SK-N-SH (cell line): ENCODE results near the gene CD5L. TPM values are rescaled to one million over a fixed set of nuclear protein-coding genes. Genes with fewer than 3 reads are reported as not detected.

Experiments
- CTCF ChIA-PET: fragments of 300-600, 350-600 bp; formaldehyde crosslinking; extraction: SDS; loops from one replicate; lab custom pipeline; 2021; lab: Yijun Ruan, JAX
- POLR2A ChIA-PET: fragments of 350-600 bp; sonication (Branson Sonifier 250); formaldehyde crosslinking; extraction: SDS; loops from one replicate; lab custom pipeline; 2020; ENCODE audit warnings: antibody characterized with exemption, inconsistent platforms; lab: Yijun Ruan, JAX
- DNase-seq: peaks from one replicate; pipeline ENCODE4 v3.0.0; 2012
- H2AFZ ChIP-seq: fragments of 200-600 bp; sonication (generic); 2 replicates; pipeline ENCODE4 v1.8.1; 2016; ENCODE audit warnings: antibody characterized with exemption, mild to moderate bottlenecking, low read depth
- H3F3A ChIP-seq: fragments of 200-600 bp; sonication (generic); replicated peaks from 2 replicates; pipeline ENCODE3; 2016; ENCODE audit warnings: antibody characterized with exemption, mild to moderate bottlenecking; ENCODE audit not compliant: insufficient read depth
- H3K27ac ChIP-seq, 2 experiments: fragments of 200-500 bp in 1 of 2; fragments of 200-600 bp in 1 of 2; sonication (Bioruptor generic) in 1 of 2; sonication (generic), shearing (Covaris generic) in 1 of 2; 2 replicates each; pipeline versions ENCODE4 v1.5.1 to v1.6.1; 2014 to 2016; ENCODE audit warnings: low read depth in 2 of 2, inconsistent platforms in 1 of 2, low read length in 1 of 2, mild to moderate bottlenecking in 1 of 2, mixed read lengths in 1 of 2
- H3K27me3 ChIP-seq: fragments of 200-600 bp; sonication (generic), shearing (Covaris generic); 2 replicates; pipeline ENCODE4 v1.6.1; 2016; ENCODE audit warnings: mixed run types; ENCODE audit not compliant: insufficient read depth
- H3K36me3 ChIP-seq, 2 experiments: fragments of 200-500 bp in 1 of 2; fragments of 200-600 bp in 1 of 2; sonication (Bioruptor generic) in 1 of 2; sonication (generic) in 1 of 2; replicated peaks in 1 of 2; 2 replicates each; pipeline versions ENCODE3 to v1.5.1; 2014 to 2016; ENCODE audit warnings: low read length in 1 of 2, mild to moderate bottlenecking in 1 of 2; ENCODE audit not compliant: insufficient read depth in 2 of 2, control insufficient read depth in 1 of 2
- H3K4me1 ChIP-seq, 2 experiments: fragments of 200-500 bp in 1 of 2; fragments of 200-600 bp in 1 of 2; sonication (Bioruptor generic) in 1 of 2; sonication (generic), shearing (Covaris generic) in 1 of 2; 2 replicates each; pipeline versions ENCODE4 v1.5.1 to v1.6.1; 2014 to 2016; ENCODE audit warnings: low read depth in 1 of 2, low read length in 1 of 2, mixed run types in 1 of 2; ENCODE audit not compliant: insufficient read depth in 2 of 2, control insufficient read depth in 1 of 2
- H3K4me2 ChIP-seq: fragments of 200-600 bp; sonication (generic), shearing (Covaris generic); 2 replicates; pipeline ENCODE4 v1.6.1; 2017; ENCODE audit warnings: mixed run types
- H3K4me3 ChIP-seq, 2 experiments: fragments of 200-500 bp in 1 of 2; fragments of 200-600 bp in 1 of 2; sonication (Bioruptor generic) in 1 of 2; sonication (generic), shearing (Covaris generic) in 1 of 2; 2 replicates each; pipeline versions ENCODE4 v1.5.1 to v1.8.1; 2014 to 2016; ENCODE audit warnings: low read depth in 2 of 2, inconsistent platforms in 1 of 2, low read length in 1 of 2, mild to moderate bottlenecking in 1 of 2, mixed read lengths in 1 of 2, moderate library complexity in 1 of 2
- H3K79me2 ChIP-seq: fragments of 200-600 bp; sonication (generic); 2 replicates; pipeline ENCODE4 v1.8.1; 2017; ENCODE audit warnings: mild to moderate bottlenecking; ENCODE audit not compliant: insufficient read depth
- H3K9ac ChIP-seq: fragments of 200-600 bp; sonication (generic); 2 replicates; pipeline ENCODE4 v1.6.1; 2017; ENCODE audit warnings: mixed run types
- H3K9me2 ChIP-seq: fragments of 200-600 bp; sonication (generic); 2 replicates; pipeline ENCODE4 v1.6.1; 2017; ENCODE audit warnings: mixed run types
- H3K9me3 ChIP-seq: fragments of 200-600 bp; sonication (generic); 2 replicates; pipeline ENCODE4 v1.6.1; 2017; ENCODE audit warnings: mixed run types, mild to moderate bottlenecking, moderate library complexity
- H4K20me1 ChIP-seq: fragments of 200-600 bp; sonication (generic); 2 replicates; pipeline ENCODE4 v1.6.1; 2017; ENCODE audit warnings: mild to moderate bottlenecking, mixed run types; ENCODE audit not compliant: insufficient read depth
- EP300 ChIP-seq, 2 experiments: IDR thresholded peaks; 2 replicates each; pipeline versions ENCODE4 v1.4.0 to v1.6.1; 2012; ENCODE audit warnings: borderline replicate concordance in 1 of 2, low read depth in 1 of 2, low read length in 1 of 2
- FOSL2 ChIP-seq: IDR thresholded peaks from 2 replicates; pipeline ENCODE4 v1.4.0; 2012; ENCODE audit warnings: low read depth, mild to moderate bottlenecking, moderate library complexity, borderline replicate concordance
- FOXJ3 ChIP-seq: sonication (generic); formaldehyde crosslinking; IDR thresholded peaks from 2 replicates; pipeline ENCODE4 v1.5.1; 2020; ENCODE audit warnings: mild to moderate bottlenecking, missing genetic modification reagents
- FOXM1 ChIP-seq: IDR thresholded peaks from 2 replicates; pipeline ENCODE4 v1.4.0; 2012; ENCODE audit warnings: low read depth, mild to moderate bottlenecking
- GATA2 ChIP-seq: sonication (generic); formaldehyde crosslinking; IDR thresholded peaks from 2 replicates; pipeline ENCODE4 v1.5.0; 2020; ENCODE audit warnings: mild to moderate bottlenecking, missing genetic modification reagents
- JUND ChIP-seq: IDR thresholded peaks from 2 replicates; pipeline ENCODE4 v1.4.0; 2012
- MEF2A ChIP-seq: IDR thresholded peaks from 2 replicates; pipeline ENCODE4 v1.4.0; 2012; ENCODE audit warnings: low read depth, borderline replicate concordance
- MXI1 ChIP-seq: IDR thresholded peaks from 2 replicates; pipeline ENCODE4 v1.6.1; 2012; ENCODE audit warnings: mild to moderate bottlenecking, low read depth, low read length, improper control_type of control experiment
- NFIC ChIP-seq: IDR thresholded peaks from 2 replicates; pipeline ENCODE4 v1.4.0; 2012; ENCODE audit warnings: borderline replicate concordance
- POLR2AphosphoS5 ChIP-seq: IDR thresholded peaks from 2 replicates; pipeline ENCODE4 v1.6.1; 2012; ENCODE audit warnings: low read depth, low read length
- REST ChIP-seq: IDR thresholded peaks from 2 replicates; pipeline ENCODE4 v1.6.1; 2012; ENCODE audit warnings: mild to moderate bottlenecking, low read depth, low read length, moderate library complexity
- RFX5 ChIP-seq: IDR thresholded peaks from 2 replicates; pipeline ENCODE4 v1.6.1; 2012; ENCODE audit warnings: mild to moderate bottlenecking, improper control_type of control experiment, low read length
- WGBS: methylation state at CpG from one replicate; pipeline ENCODE4 v1.1.6; 2017; ENCODE audit warnings: low lambda C conversion rate; 5-methylcytosine and 5-hydroxymethylcytosine counted together
- polyA plus RNA-seq, 3 experiments: library from polyadenylated mRNA; depleted of rRNA; stranded (reverse); fragments of >200 nt; gene quantifications; 2 replicates each; pipeline ENCODE4 v1.2.3, GENCODE V29; 2012
- TF ChIP-seq, protein P1 (sequence below): IDR thresholded peaks from 2 replicates; pipeline ENCODE4; 2012
- TF ChIP-seq, protein P2 (sequence below): IDR thresholded peaks from 2 replicates; pipeline ENCODE4 v1.4.0; 2012; ENCODE audit warnings: low read depth, borderline replicate concordance
- TF ChIP-seq, protein P3 (sequence below): fragments of 200-600 bp; sonication (generic); IDR thresholded peaks from 2 replicates; pipeline ENCODE4 v1.6.1; 2017; ENCODE audit warnings: antibody characterized with exemption, mild to moderate bottlenecking, moderate library complexity
- TF ChIP-seq, protein P4 (sequence below): IDR thresholded peaks from 2 replicates; pipeline ENCODE4 v1.4.0; 2012; ENCODE audit warnings: low read depth, borderline replicate concordance

The CD5L gene
- polyA plus RNA-seq, 1 of the 3 experiments (the other 2 are of a cell fraction): not detected

GRCh38 chr1:157868654-157869053 lies 27.0 kb upstream of the CD5L start:
- no peaks in the 10 kb centered on the region for H3K9me2 ChIP-seq
- no peaks in the 10 kb centered on the region for H3K9me3 ChIP-seq
- H2AFZ ChIP-seq: no peak overlapping the region
- H3K79me2 ChIP-seq: no peaks in the 10 kb centered on the region
- H3K36me3 ChIP-seq: no peaks in the 10 kb centered on the region
- no peak for DNase-seq
- TF ChIP-seq, protein P1, sequence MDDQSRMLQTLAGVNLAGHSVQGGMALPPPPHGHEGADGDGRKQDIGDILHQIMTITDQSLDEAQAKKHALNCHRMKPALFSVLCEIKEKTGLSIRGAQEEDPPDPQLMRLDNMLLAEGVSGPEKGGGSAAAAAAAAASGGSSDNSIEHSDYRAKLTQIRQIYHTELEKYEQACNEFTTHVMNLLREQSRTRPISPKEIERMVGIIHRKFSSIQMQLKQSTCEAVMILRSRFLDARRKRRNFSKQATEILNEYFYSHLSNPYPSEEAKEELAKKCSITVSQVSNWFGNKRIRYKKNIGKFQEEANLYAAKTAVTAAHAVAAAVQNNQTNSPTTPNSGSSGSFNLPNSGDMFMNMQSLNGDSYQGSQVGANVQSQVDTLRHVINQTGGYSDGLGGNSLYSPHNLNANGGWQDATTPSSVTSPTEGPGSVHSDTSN: no peak
- no peak for TF ChIP-seq NFIC
- no peak for TF ChIP-seq POLR2AphosphoS5
- no peak for TF ChIP-seq FOXM1
- TF ChIP-seq FOXJ3 (CRISPR knock-in tag): no peak
- no peak for TF ChIP-seq RFX5
- no peak for TF ChIP-seq JUND
- ChIA-PET POLR2A (no interaction called here), CTCF (no interaction called here)
- 0% methylated on average over 1 of the region's 1 CpG for WGBS
- H3K4me1 ChIP-seq: no peaks in the 10 kb centered on the region
- no peaks in the 10 kb centered on the region for H4K20me1 ChIP-seq
- no peak overlapping the region for H3K4me3 ChIP-seq
- H3K9ac ChIP-seq: no peak overlapping the region
- no peak overlapping the region for H3K27ac ChIP-seq
- H3F3A ChIP-seq: no peaks in the 10 kb centered on the region
- H3K27me3 ChIP-seq: peaks cover 22% of the 10 kb centered on the region
- H3K4me2 ChIP-seq: no peak overlapping the region

DNA sequence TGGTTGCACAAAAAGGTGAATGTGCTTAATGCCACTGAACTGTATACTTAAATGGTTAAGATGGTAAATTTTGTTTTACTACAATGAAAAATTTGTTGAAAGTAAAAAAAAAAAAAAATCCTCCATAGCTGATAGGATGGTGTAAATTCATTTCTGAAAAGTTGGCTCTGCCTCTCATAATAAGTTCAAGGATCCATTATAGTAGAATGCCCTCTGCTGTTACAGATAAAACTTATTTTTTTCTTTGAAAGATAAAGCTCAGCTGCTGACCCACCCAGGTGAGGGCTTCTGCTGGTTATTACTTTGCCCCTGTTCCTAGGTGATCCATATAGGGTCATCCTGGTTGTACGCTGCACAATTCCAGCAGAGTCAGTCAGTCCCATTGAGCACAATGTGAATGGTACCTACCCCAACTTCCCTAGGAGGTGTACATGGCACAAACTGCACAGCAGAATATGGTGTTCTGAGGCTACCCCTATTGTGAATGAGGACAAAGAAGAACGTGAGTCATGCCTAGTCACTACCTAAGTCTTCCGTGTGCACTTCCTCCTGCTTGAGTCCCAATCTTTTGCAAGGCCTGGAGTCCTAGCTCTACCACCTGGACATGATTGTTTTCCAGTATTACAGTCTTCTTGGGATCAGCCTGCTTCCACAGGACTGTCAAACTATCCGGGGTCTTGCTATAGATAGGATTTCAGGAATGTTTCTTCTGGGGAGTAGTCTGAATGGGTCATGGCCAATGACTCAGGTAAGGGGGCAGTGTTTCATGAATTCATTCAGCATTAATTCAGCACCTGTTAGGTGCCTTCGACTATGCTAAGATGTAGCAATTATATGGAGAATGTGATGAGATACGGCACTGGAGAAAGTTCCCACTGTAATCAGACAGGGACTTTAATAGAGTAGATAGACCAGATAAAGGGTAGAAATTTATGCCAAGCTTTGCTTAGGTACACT lies 20.8 kb upstream of the CD5L start:
- Histone ChIP-seq H3K4me1 (no peaks in the 10 kb centered on the region), H4K20me1 (no peaks in the 10 kb centered on the region), H3K79me2 (no peaks in the 10 kb centered on the region), H3K4me2 (no peak overlapping the region), H3K9me2 (no peaks in the 10 kb centered on the region), H3K9me3 (no peaks in the 10 kb centered on the region), H3K36me3 (no peaks in the 10 kb centered on the region), H3K9ac (no peak overlapping the region), H2AFZ (no peak overlapping the region), H3F3A (no peaks in the 10 kb centered on the region), H3K4me3 (no peak overlapping the region), H3K27me3 (peaks cover 28% of the 10 kb centered on the region), H3K27ac (no peak overlapping the region)
- DNase-seq: no peak
- ChIA-PET POLR2A (no interaction called here), CTCF (interaction anchor here (0.6 to 1.2 kb wide), 2 partner anchors 23 to 170 kb away, joined by 3 read pairs; no protein-coding TSS in a partner anchor)
- WGBS: 4% methylated on average over 6 of the region's 6 CpGs
- TF ChIP-seq FOSL2 (no peak), REST (no peak), GATA2 (CRISPR knock-in tag) (no peak), JUND (no peak), EP300 (IDR thresholded peaks at IDR 0.05; ENCODE audit: borderline replicate concordance in 1 of 2, low read depth in 1 of 2, low read length in 1 of 2) (no peak), MXI1 (no peak), MEF2A (no peak)
- TF ChIP-seq, protein P2, sequence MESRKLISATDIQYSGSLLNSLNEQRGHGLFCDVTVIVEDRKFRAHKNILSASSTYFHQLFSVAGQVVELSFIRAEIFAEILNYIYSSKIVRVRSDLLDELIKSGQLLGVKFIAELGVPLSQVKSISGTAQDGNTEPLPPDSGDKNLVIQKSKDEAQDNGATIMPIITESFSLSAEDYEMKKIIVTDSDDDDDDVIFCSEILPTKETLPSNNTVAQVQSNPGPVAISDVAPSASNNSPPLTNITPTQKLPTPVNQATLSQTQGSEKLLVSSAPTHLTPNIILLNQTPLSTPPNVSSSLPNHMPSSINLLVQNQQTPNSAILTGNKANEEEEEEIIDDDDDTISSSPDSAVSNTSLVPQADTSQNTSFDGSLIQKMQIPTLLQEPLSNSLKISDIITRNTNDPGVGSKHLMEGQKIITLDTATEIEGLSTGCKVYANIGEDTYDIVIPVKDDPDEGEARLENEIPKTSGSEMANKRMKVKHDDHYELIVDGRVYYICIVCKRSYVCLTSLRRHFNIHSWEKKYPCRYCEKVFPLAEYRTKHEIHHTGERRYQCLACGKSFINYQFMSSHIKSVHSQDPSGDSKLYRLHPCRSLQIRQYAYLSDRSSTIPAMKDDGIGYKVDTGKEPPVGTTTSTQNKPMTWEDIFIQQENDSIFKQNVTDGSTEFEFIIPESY: no peak
- TF ChIP-seq, protein P3, sequence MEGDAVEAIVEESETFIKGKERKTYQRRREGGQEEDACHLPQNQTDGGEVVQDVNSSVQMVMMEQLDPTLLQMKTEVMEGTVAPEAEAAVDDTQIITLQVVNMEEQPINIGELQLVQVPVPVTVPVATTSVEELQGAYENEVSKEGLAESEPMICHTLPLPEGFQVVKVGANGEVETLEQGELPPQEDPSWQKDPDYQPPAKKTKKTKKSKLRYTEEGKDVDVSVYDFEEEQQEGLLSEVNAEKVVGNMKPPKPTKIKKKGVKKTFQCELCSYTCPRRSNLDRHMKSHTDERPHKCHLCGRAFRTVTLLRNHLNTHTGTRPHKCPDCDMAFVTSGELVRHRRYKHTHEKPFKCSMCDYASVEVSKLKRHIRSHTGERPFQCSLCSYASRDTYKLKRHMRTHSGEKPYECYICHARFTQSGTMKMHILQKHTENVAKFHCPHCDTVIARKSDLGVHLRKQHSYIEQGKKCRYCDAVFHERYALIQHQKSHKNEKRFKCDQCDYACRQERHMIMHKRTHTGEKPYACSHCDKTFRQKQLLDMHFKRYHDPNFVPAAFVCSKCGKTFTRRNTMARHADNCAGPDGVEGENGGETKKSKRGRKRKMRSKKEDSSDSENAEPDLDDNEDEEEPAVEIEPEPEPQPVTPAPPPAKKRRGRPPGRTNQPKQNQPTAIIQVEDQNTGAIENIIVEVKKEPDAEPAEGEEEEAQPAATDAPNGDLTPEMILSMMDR: no peak
- TF ChIP-seq, protein P4, sequence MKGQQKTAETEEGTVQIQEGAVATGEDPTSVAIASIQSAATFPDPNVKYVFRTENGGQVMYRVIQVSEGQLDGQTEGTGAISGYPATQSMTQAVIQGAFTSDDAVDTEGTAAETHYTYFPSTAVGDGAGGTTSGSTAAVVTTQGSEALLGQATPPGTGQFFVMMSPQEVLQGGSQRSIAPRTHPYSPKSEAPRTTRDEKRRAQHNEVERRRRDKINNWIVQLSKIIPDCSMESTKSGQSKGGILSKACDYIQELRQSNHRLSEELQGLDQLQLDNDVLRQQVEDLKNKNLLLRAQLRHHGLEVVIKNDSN: no peak
